HEK293T (cell line): Measurements from ENCODE around the gene PRDM16.

Source experiments
- CTCF ChIA-PET: fragments of 350-600 bp; formaldehyde crosslinking; extraction: SDS; loops from one replicate; lab custom pipeline; 2021; ENCODE audit warnings: antibody characterized with exemption, inconsistent platforms; lab: Yijun Ruan, JAX
- POLR2A ChIA-PET: fragments of 350-600 bp; formaldehyde crosslinking; extraction: SDS; loops from one replicate; lab custom pipeline; 2020; ENCODE audit warnings: antibody characterized with exemption, inconsistent platforms; lab: Yijun Ruan, JAX
- DNase-seq: peaks from one replicate; pipeline ENCODE4 v3.0.0; 2012; ENCODE audit warnings: mixed read lengths; ENCODE audit errors: extremely low spot score
- ARNT ChIP-seq: fragments of 450-650 bp; IDR thresholded peaks from 2 replicates; pipeline ENCODE4 v1.6.1; 2017; ENCODE audit warnings: mild to moderate bottlenecking
- BHLHE40 ChIP-seq: fragments of 450-650 bp; IDR thresholded peaks from 2 replicates; pipeline ENCODE4 v1.6.1; 2016; ENCODE audit warnings: mild to moderate bottlenecking, moderate library complexity, borderline replicate concordance
- CTBP1 ChIP-seq: fragments of 450-650 bp; IDR thresholded peaks from 2 replicates; pipeline ENCODE4 v1.6.1; 2016; ENCODE audit warnings: borderline replicate concordance
- ELF4 ChIP-seq: fragments of 450-650 bp; IDR thresholded peaks from 2 replicates; pipeline ENCODE4 v1.6.1; 2017; ENCODE audit warnings: antibody characterized with exemption
- FOXA1 ChIP-seq: fragments of 450-650 bp; IDR thresholded peaks from 2 replicates; pipeline ENCODE4 v1.6.1; 2016; ENCODE audit warnings: mild to moderate bottlenecking
- FOXK2 ChIP-seq: fragments of 450-650 bp; IDR thresholded peaks from 2 replicates; pipeline ENCODE4 v1.6.1; 2016; ENCODE audit warnings: mild to moderate bottlenecking
- FOXM1 ChIP-seq: fragments of 450-650 bp; IDR thresholded peaks from 2 replicates; pipeline ENCODE4 v1.6.1; 2017; ENCODE audit warnings: mild to moderate bottlenecking, borderline replicate concordance
- HDGF ChIP-seq: fragments of 450-650 bp; IDR thresholded peaks from 2 replicates; pipeline ENCODE4 v1.6.1; 2017; ENCODE audit warnings: antibody characterized with exemption, borderline replicate concordance
- L3MBTL2 ChIP-seq: fragments of 450-650 bp; conservative IDR thresholded peaks from 2 replicates; pipeline ENCODE4 v1.6.1; 2016; ENCODE audit warnings: mild to moderate bottlenecking
- LEF1 ChIP-seq: fragments of 450-650 bp; IDR thresholded peaks from 2 replicates; pipeline ENCODE4 v1.6.1; 2017; ENCODE audit warnings: mild to moderate bottlenecking, borderline replicate concordance
- NFRKB ChIP-seq: fragments of 450-650 bp; IDR thresholded peaks from 2 replicates; pipeline ENCODE4 v1.6.1; 2016; ENCODE audit warnings: mild to moderate bottlenecking, moderate library complexity
- SP1 ChIP-seq: fragments of 450-650 bp; IDR thresholded peaks from 2 replicates; pipeline ENCODE4 v1.6.1; 2017
- SUZ12 ChIP-seq: fragments of 450-650 bp; IDR thresholded peaks from 2 replicates; pipeline ENCODE4 v1.6.1; 2016; ENCODE audit warnings: mild to moderate bottlenecking
- TARDBP ChIP-seq: fragments of 450-650 bp; IDR thresholded peaks from 2 replicates; pipeline ENCODE4 v1.6.1; 2016
- ZNF384 ChIP-seq: fragments of 450-650 bp; IDR thresholded peaks from 2 replicates; pipeline ENCODE4 v1.6.1; 2016
- TF ChIP-seq, protein P1 (sequence below): fragments of 450-650 bp; IDR thresholded peaks from 2 replicates; pipeline ENCODE4 v1.6.1; 2016

Gene PRDM16

DNA sequence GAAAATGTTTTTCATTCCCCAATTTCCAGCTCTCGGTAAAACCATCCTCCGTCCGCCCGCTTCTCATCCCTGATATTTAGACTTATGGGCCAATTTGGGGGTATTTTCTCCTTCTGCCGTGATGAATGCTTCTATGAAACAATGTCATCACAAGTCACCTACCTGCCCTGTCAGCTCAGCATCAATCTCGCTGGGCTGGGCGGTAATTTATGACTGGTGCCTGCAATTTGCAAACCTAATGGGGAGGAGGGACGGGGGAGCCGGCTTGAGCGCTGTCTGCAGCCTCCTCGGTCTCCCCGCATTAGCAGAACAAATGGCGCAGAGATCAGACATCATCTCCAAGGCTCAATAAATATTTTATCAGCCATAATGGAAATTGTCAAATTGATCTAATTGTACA is 72.1 kb downstream of the PRDM16 start:
- POLR2A ChIA-PET, result no interaction called here
- TF ChIP-seq ZNF384, result no peak
- no peak for TF ChIP-seq ARNT
- DNase-seq, result no peak
- CTCF ChIA-PET, result no interaction called here

DNA sequence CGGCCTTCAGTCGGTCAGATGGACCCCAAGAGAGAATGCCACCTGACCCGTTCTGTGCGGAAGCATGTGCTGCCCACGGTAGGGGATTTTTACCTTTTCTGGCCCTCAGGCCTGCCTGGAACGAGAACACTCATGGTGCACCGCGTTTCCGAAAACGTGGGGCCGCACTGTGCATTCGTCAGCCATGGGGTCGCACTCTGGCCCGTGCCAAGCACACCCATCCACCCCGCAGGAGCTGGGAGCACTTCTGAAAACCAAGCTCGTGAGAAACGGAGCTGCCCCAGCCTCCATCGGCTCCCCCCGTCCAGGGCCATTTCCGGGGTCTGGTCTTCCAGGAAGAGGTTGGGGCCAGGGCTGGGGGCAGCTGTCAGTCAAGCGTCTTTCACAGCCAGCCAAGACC is 72.8 kb downstream of the PRDM16 start:
- TF ChIP-seq LEF1, result no peak
- TF ChIP-seq SUZ12, result no peak
- no peak for TF ChIP-seq ZNF384
- TF ChIP-seq SP1, result no peak
- no peak for TF ChIP-seq ELF4
- no peak for TF ChIP-seq FOXM1
- no peak for TF ChIP-seq FOXK2
- no peak for TF ChIP-seq ARNT
- TF ChIP-seq, protein P1, sequence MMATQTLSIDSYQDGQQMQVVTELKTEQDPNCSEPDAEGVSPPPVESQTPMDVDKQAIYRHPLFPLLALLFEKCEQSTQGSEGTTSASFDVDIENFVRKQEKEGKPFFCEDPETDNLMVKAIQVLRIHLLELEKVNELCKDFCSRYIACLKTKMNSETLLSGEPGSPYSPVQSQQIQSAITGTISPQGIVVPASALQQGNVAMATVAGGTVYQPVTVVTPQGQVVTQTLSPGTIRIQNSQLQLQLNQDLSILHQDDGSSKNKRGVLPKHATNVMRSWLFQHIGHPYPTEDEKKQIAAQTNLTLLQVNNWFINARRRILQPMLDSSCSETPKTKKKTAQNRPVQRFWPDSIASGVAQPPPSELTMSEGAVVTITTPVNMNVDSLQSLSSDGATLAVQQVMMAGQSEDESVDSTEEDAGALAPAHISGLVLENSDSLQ, result no peak
- TF ChIP-seq NFRKB, result no peak
- ChIA-PET CTCF (no interaction called here), POLR2A (no interaction called here)
- no peak for DNase-seq

DNA sequence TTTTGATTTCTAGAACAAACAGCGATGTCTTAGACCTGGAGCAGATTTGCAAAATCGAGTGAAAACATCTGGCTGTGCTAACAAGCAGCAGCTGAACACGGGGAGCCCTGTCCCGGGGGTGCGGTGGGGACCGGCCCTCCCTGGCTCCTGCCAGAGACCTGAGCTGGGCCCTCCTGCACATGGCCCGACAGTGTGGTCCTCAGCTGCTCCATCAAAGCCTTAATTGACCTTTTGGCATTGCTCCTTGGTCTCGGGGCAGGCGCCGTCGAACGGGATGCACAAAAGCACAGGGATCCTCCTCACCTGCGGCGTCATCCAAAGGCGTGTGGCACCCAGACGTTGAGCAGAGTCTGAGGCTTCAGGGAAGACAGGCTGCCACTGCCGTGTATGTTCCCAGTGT is 73.2 kb downstream of the PRDM16 start:
- no peak for DNase-seq
- CTCF ChIA-PET, result no interaction called here
- TF ChIP-seq, protein P1, result no peak
- TF ChIP-seq CTBP1 (no peak), SUZ12 (no peak), FOXM1 (no peak), SP1 (no peak), FOXA1 (no peak), LEF1 (no peak), TARDBP (no peak), BHLHE40 (no peak), ELF4 (no peak), NFRKB (no peak), ARNT (no peak)
- POLR2A ChIA-PET, result no interaction called here

DNA sequence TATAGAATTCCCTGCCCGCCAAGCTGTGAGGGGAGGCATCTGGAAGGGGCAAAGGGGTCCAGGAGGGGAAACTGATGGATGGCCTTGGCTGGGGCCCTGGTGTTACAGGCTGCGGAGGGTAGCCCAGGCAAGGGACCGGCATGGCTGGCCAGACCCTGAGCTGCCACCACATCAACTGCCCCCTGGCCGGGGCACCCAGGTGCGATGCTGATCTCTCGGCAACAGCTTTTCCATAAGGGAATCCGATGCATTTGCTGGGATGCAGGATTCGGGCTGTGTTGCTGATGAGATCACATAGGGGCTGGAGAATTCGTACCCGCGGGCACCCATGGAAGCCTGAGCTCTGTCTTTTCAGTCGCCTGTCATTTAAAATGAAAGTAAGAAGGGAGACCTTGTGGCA is 73.7 kb downstream of the PRDM16 start:
- POLR2A ChIA-PET, result no interaction called here
- CTCF ChIA-PET, result no interaction called here
- DNase-seq, result no peak
- TF ChIP-seq ARNT (no peak), ELF4 (no peak), NFRKB (no peak)
- TF ChIP-seq, protein P1, result no peak

DNA sequence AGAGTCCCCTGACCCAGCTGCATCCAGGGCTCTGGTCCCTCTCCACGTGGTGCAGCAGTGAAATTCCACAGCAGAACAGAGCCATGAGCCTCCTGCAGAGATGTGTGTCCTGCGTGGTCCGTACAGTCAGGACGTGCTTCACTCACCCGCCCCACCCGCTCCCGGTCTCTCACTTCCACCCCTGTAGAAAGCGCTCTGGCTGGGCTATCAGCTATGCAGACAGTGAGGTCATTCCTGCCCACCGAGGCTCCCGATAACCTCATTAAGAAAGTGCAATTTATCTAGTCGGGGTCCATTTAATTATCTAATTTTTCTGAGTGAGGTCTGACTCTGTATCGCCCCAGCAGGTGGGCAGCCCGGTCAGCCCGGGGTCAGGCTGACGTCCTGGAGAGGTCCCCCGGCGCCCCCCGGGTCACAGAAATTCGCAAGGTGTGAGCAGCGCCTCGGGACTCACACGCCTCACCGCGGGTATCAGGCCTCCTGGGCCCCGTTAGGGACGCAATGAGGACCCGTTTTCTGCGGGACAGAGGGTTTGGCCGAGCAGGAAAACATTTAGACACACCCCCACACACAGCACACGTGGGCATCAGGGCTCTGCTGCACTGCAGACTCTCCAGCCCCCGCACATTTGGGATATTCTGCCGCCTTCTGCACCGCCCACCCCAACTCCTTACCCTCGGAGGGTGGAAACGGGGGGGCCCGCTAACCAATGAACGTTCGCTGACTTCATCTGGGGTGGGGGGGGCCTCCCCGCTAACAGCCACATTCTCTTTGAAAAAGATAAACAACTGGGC is 76.7 kb downstream of the PRDM16 start:
- DNase-seq, result no peak
- CTCF ChIA-PET, result no interaction called here
- TF ChIP-seq LEF1 (no peak), FOXK2 (no peak), SP1 (no peak), BHLHE40 (no peak), FOXM1 (no peak), L3MBTL2 (no peak)
- TF ChIP-seq, protein P1, result no peak
- POLR2A ChIA-PET, result no interaction called here

DNA sequence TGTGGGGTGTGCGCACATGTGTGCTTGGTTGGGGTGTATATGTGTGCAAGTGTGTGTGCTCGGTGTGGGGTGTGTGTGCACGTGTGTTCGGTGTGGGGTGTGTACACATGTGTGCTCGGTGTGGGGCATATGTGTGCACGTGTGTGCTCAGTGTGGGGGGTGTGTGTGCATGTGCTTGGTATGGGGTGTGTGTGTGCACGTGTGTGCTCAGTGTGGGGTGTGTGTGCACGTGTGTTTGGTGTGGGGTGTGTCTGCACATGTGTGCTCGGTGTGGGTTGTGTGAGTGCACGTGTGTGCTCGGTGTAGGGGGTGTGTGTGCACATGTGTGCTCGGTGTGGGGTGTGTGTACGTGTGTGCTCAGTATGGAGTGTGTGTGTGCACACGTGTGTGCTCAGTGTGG is 77.5 kb downstream of the PRDM16 start:
- no peak for TF ChIP-seq ZNF384
- no peak for TF ChIP-seq NFRKB
- TF ChIP-seq L3MBTL2, result no peak
- TF ChIP-seq ARNT, result no peak
- no peak for TF ChIP-seq FOXK2
- TF ChIP-seq BHLHE40, result no peak
- no peak for TF ChIP-seq FOXA1
- TF ChIP-seq SP1, result no peak
- TF ChIP-seq CTBP1, result no peak
- no peak for TF ChIP-seq HDGF
- no peak for TF ChIP-seq TARDBP
- TF ChIP-seq, protein P1, result no peak
- no peak for TF ChIP-seq LEF1
- TF ChIP-seq ELF4, result no peak
- CTCF ChIA-PET, result no interaction called here
- POLR2A ChIA-PET, result no interaction called here
- DNase-seq, result no peak
